GM12874 (cell line): ENCODE measurements around the gene FOXK1.

Experiments used
- TF ChIP-seq, protein P1 (sequence below): IDR thresholded peaks from 2 replicates; pipeline ENCODE4 v1.5.1; 2011; ENCODE audit warnings: low read depth, mild to moderate bottlenecking, control low read depth, low read length, moderate library complexity; ENCODE audit not compliant: insufficient read depth

The FOXK1 gene

GRCh38 chr7:4714161-4714700 lies 32.1 kb downstream of the FOXK1 start:
- TF ChIP-seq, protein P1, sequence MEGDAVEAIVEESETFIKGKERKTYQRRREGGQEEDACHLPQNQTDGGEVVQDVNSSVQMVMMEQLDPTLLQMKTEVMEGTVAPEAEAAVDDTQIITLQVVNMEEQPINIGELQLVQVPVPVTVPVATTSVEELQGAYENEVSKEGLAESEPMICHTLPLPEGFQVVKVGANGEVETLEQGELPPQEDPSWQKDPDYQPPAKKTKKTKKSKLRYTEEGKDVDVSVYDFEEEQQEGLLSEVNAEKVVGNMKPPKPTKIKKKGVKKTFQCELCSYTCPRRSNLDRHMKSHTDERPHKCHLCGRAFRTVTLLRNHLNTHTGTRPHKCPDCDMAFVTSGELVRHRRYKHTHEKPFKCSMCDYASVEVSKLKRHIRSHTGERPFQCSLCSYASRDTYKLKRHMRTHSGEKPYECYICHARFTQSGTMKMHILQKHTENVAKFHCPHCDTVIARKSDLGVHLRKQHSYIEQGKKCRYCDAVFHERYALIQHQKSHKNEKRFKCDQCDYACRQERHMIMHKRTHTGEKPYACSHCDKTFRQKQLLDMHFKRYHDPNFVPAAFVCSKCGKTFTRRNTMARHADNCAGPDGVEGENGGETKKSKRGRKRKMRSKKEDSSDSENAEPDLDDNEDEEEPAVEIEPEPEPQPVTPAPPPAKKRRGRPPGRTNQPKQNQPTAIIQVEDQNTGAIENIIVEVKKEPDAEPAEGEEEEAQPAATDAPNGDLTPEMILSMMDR, result no peak

- TF ChIP-seq, protein P1, result no peak
These were observed 32.8 kb downstream of the FOXK1 start for GRCh38 chr7:4714767-4715409.

- TF ChIP-seq, protein P1, result no peak
These were observed 33.3 kb downstream of the FOXK1 start for GRCh38 chr7:4715410-4715776.

GRCh38 chr7:4716946-4717795 lies 35.1 kb downstream of the FOXK1 start:
- TF ChIP-seq, protein P1, result no peak

DNA sequence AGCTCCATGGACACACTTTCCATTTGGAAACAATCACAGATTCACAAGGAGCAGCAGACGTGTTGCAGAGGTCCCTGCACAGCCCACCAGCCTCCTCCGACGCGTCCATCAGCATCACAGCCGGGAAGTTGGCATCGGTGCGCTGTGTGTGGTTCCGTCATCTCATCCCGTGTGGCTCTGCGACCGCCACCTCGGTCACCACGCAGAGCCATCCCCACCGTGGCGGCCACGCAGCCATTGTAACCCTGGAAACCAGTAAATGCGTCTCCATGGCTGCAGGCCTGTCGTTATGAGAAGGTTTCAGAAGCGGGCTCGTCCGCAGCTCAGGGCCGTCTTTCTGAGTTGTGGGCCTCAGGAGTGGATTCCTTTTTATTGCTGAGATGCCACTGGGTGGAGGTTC lies 36.0 kb downstream of the FOXK1 start:
- TF ChIP-seq, protein P1, result no peak

GRCh38 chr7:4720225-4720624 lies 38.1 kb downstream of the FOXK1 start:
- TF ChIP-seq, protein P1, result no peak

- TF ChIP-seq, protein P1, result no peak
These were observed 40.2 kb downstream of the FOXK1 start for GRCh38 chr7:4722308-4722707.
